ENCODE results near the gene DMC1. TPM values are rescaled to one million over a fixed set of nuclear protein-coding genes. Genes with fewer than 3 reads are reported as not detected.
"Not testable (repeated sequence)": the region's sequence is repeated elsewhere in the genome, so short reads cannot be mapped to it uniquely, and the experiment has no call there.

DMC1 gene
- total and polyA plus RNA-seq, 5 donors from 2014 or later, result 0.34 to 0.83 (median 0.47) TPM; not detected in 2

GRCh38 chr22:38470179-38470578 is 99.8 kb downstream of the DMC1 start:
- H3K4me1 ChIP-seq (ENCODE audit: control insufficient read depth, insufficient read depth, low read length, poor library complexity, severe bottlenecking), result peaks cover 11% of the 10 kb centered on the region
- H3K9me3 ChIP-seq (ENCODE audit: control insufficient read depth in 2 of 2, low read length in 2 of 2); H3K4me3 ChIP-seq (ENCODE audit: low read depth, low read length); H3K36me3 Mint-ChIP-seq; H3K36me3 ChIP-seq (ENCODE audit: control insufficient read depth, insufficient read depth, low read length); H3K27ac Mint-ChIP-seq; H3K27me3 ChIP-seq (ENCODE audit: control insufficient read depth, insufficient read depth, low read length); ATAC-seq (ENCODE audit: low read depth in 2 of 2); H3K9me3 Mint-ChIP-seq; H3K27ac ChIP-seq (ENCODE audit: insufficient read depth, low read length, poor library complexity, severe bottlenecking); DNase-seq: not testable (repeated sequence)
- Mint-ChIP-seq H3K27me3 (peaks cover 27% of the 10 kb centered on the region), H3K4me3 (peak overlapping the region in 2 of 4 donors; percentile 32 to 35), H3K4me1 (peaks cover 0 to 16% (median 7%) of the 10 kb centered on the region in 4 donors)

- peaks cover 11% of the 10 kb centered on the region for H3K4me1 ChIP-seq (ENCODE audit: control insufficient read depth, insufficient read depth, low read length, poor library complexity, severe bottlenecking)
- no peak overlapping the region for H3K4me3 ChIP-seq (ENCODE audit: low read depth, low read length)
- no peak overlapping the region for H3K27ac ChIP-seq (ENCODE audit: insufficient read depth, low read length, poor library complexity, severe bottlenecking)
- ATAC-seq (ENCODE audit: low read depth in 2 of 2) (no peak), DNase-seq (no peak)
- Mint-ChIP-seq H3K4me3 (peak overlapping the region in 1 of 4 donors; percentile 16), H3K27ac (no peak overlapping the region), H3K27me3 (peaks cover 29% of the 10 kb centered on the region), H3K36me3 (no peaks in the 10 kb centered on the region), H3K4me1 (peaks cover 0 to 15% (median 7%) of the 10 kb centered on the region in 4 donors), H3K9me3 (no peaks in the 10 kb centered on the region)
- H3K36me3 ChIP-seq (ENCODE audit: control insufficient read depth, insufficient read depth, low read length), result no peaks in the 10 kb centered on the region
- no peaks in the 10 kb centered on the region for H3K9me3 ChIP-seq (ENCODE audit: control insufficient read depth in 2 of 2, low read length in 2 of 2)
- H3K27me3 ChIP-seq (ENCODE audit: control insufficient read depth, insufficient read depth, low read length), result peaks cover 2% of the 10 kb centered on the region
Observed at GRCh38 chr22:38469306-38469781, 100.6 kb downstream of the DMC1 start.

Other genes starting within 250 kb of the DMC1 start
- gene KCNJ4, start 115.0 kb downstream of the DMC1 start, total RNA-seq, result not detected
- gene KCNJ4, start 115.0 kb downstream of the DMC1 start, polyA plus RNA-seq, result not detected
- gene KDELR3, start 102.1 kb downstream of the DMC1 start, total RNA-seq, result not detected
- gene KDELR3, start 102.1 kb downstream of the DMC1 start, polyA plus RNA-seq, result under 1 TPM in 3 of 4 donors, not detected in 1; 0.38 to 0.71 (median 0.42) TPM
- gene DDX17, start 63.9 kb downstream of the DMC1 start, total RNA-seq, result 658 TPM
- gene DDX17, start 63.9 kb downstream of the DMC1 start, polyA plus RNA-seq, result 10 to 100 TPM; 36.5 to 45.7 (median 41.3) TPM
- not detected for gene FAM227A, start 86.2 kb upstream of the DMC1 start, total RNA-seq
- not detected for gene FAM227A, start 86.2 kb upstream of the DMC1 start, polyA plus RNA-seq
- 13.7 TPM for gene CBY1, start 86.5 kb upstream of the DMC1 start, total RNA-seq
- 10 to 100 TPM in 1 of 4 donors, 1 to 10 TPM in 3; 5.0 to 11.2 (median 8.1) TPM for gene CBY1, start 86.5 kb upstream of the DMC1 start, polyA plus RNA-seq
- 58.4 TPM for gene TOMM22, start 111.8 kb upstream of the DMC1 start, total RNA-seq
- 10 to 100 TPM; 61.6 to 72.7 (median 65.7) TPM for gene TOMM22, start 111.8 kb upstream of the DMC1 start, polyA plus RNA-seq
- 205 TPM for gene JOSD1, start 130.8 kb upstream of the DMC1 start, total RNA-seq
- gene JOSD1, start 130.8 kb upstream of the DMC1 start, polyA plus RNA-seq, result 10 to 100 TPM in 2 of 4 donors, 1 to 10 TPM in 2; 8.7 to 12.5 (median 10.2) TPM
- gene GTPBP1, start 135.8 kb upstream of the DMC1 start, total RNA-seq, result 285 TPM
- gene GTPBP1, start 135.8 kb upstream of the DMC1 start, polyA plus RNA-seq, result 10 to 100 TPM; 25.4 to 29.7 (median 25.7) TPM
- gene SUN2, start 185.8 kb upstream of the DMC1 start, total RNA-seq, result 454 TPM
- 100 to 1,000 TPM; 260 to 381 (median 298) TPM for gene SUN2, start 185.8 kb upstream of the DMC1 start, polyA plus RNA-seq
- 6.3 TPM for gene DNAL4, start 224.0 kb upstream of the DMC1 start, total RNA-seq
- gene DNAL4, start 224.0 kb upstream of the DMC1 start, polyA plus RNA-seq, result 10 to 100 TPM in 2 of 4 donors, 1 to 10 TPM in 2; 9.3 to 10.9 (median 10.0) TPM

All from CD4-positive, CD25-positive, alpha-beta regulatory T cell (primary cell).